Skeletal muscle tissue (tissue), 4 donors: ENCODE results near the gene PYGO2. TPM values are rescaled to one million over a fixed set of nuclear protein-coding genes. Genes with fewer than 3 reads are reported as not detected.
A peak's percentile ranks its signal among the peaks of the same experiment; 100 is the strongest.

Experiments used
- H3K27ac ChIP-seq: one replicate; pipeline ENCODE4 v1.7.0; 2013; ENCODE audit warnings: mild to moderate bottlenecking, low read depth, low read length, inconsistent platforms
- H3K27me3 ChIP-seq, 3 donors: one replicate each; pipeline ENCODE4 v1.7.0; 2013; ENCODE audit warnings: low read length in 3 of 3; ENCODE audit not compliant: control insufficient read depth in 3 of 3, insufficient read depth in 3 of 3
- H3K36me3 ChIP-seq, 3 donors: one replicate each; pipeline ENCODE4 v1.7.0; 2013; ENCODE audit warnings: low read length in 3 of 3; ENCODE audit not compliant: control insufficient read depth in 3 of 3, insufficient read depth in 3 of 3
- H3K4me1 ChIP-seq, 3 donors: one replicate each; pipeline ENCODE4 v1.7.0; 2013; ENCODE audit warnings: low read length in 3 of 3, mild to moderate bottlenecking in 3 of 3; ENCODE audit not compliant: control insufficient read depth in 3 of 3, insufficient read depth in 3 of 3
- H3K4me3 ChIP-seq, 3 donors: one replicate each; pipeline ENCODE4 v1.7.0; 2013; ENCODE audit warnings: low read length in 3 of 3
- H3K9ac ChIP-seq, 3 donors: one replicate each; pipeline ENCODE4 v1.7.0; 2013; ENCODE audit warnings: low read length in 3 of 3, mild to moderate bottlenecking in 3 of 3, moderate library complexity in 2 of 3, low read depth in 1 of 3
- H3K9me3 ChIP-seq, 3 donors: one replicate each; pipeline ENCODE4 v1.7.0; 2013; ENCODE audit warnings: low read length in 3 of 3; ENCODE audit not compliant: control insufficient read depth in 3 of 3
- total RNA-seq: library from RNA; depleted of rRNA; stranded (reverse); fragments of >200 nt; gene quantifications from one replicate; pipeline ENCODE4 v1.2.3, GENCODE V29; 2014
- donor health status: Osteomylitis.

Gene PYGO2
- total RNA-seq, 1 donor from 2014 or later: 16.2 TPM

DNA sequence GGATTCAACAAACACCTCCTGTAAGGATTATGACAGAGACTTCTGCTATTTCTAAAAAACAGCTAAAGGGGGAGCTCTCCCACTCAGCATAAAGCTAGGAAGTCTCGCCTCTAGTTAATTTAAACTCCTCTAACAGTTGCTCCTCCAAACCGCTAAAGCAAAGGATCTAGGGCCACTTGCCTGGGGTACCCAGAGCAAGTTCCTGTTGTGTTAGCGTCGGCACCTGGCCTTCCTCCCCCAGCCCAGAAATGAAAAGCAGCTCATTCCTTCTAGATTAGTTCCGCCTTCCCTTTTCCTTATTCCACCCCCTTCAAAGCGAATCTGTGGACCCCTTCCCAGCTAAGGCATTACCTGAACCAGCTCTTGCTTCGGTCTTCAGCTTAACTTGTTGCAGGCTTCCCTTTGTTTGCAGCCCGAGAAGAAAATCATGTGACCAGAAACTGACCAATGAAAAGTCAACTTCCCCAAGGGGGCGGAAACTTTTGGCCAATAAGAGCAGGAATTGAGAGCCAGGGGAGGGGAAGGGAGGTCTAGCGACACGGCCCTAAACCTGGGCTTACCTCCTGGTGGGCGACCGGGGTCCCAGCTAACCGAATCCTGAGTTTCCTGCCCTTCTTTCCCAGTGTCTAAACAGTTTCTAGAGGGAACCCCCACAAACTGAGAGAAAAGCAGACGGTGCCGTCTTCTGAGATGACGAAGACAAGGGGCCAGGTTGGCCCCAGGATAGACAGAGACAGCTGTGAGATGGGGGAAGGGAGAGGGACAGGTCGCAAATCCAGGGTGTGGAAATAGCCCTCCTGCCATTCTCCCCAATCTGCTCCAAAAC is 5.7 kb downstream of the PYGO2 start, which contains the start of gene PBXIP1:
Gene PBXIP1, minus strand, starts transcription at position 382 of the 826 bp plus-strand sequence. CDS start 2,378 bp downstream, outside the sequence.
- H3K4me1 ChIP-seq: peaks cover 70 to 88% (median 77%) of the 10 kb centered on the region in 3 donors
- H3K9me3 ChIP-seq: no peaks in the 10 kb centered on the region
- H3K4me3 ChIP-seq: peak within 1 kb of the TSS; percentile 79 to 95 (median 92)

DNA sequence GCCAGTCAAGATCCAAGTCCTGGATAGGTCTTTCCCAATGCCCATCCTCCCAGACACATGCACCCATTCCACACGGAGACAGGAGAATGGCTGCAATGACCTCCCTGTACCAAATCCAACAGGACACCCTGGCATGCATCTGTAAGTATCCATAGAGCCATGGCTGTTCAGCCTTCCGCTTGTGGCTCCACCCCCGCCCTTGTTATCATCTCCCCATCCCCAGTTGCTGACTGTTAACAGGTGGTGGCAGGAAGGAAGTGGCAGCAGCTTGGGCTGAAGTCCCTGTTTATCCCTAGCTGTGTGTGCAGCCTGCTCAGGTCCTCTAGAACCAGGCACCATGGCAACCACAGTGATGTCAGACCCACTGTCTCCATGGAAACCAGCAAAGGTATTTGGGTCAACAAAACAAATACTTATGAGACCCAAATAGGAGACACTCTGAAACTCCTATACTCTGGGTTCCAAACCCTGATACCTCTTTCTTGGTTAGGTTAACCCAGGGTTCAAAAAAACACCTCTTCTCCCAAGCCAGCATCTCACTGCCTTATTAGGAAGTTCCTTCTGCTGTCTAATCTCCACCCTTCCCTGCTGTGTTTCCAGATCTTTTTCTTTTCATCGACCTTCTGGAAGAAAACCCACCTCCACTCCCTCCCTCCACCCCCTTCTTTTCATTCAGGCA is 6.4 kb downstream of the PYGO2 start:
- Histone ChIP-seq H3K36me3 (peaks cover 25 to 43% (median 26%) of the 10 kb centered on the region in 3 donors), H3K4me3 (peak overlapping the region; percentile 79 to 95 (median 92)), H3K9me3 (no peaks in the 10 kb centered on the region), H3K27me3 (no peaks in the 10 kb centered on the region), H3K27ac (peak overlapping the region; percentile 90), H3K9ac (peak overlapping the region; percentile 78 to 98 (median 90)), H3K4me1 (peaks cover 64 to 83% (median 72%) of the 10 kb centered on the region in 3 donors)

More for the DNA sequence above, 5.7 kb downstream of the PYGO2 start, which contains the start of gene PBXIP1:
- Histone ChIP-seq H3K27ac (peak within 1 kb of the TSS; percentile 90), H3K9ac (peak within 1 kb of the TSS; percentile 78 to 98 (median 90)), H3K27me3 (no peaks in the 10 kb centered on the region), H3K36me3 (peaks cover 18 to 35% (median 19%) of the 10 kb centered on the region in 3 donors)

DNA sequence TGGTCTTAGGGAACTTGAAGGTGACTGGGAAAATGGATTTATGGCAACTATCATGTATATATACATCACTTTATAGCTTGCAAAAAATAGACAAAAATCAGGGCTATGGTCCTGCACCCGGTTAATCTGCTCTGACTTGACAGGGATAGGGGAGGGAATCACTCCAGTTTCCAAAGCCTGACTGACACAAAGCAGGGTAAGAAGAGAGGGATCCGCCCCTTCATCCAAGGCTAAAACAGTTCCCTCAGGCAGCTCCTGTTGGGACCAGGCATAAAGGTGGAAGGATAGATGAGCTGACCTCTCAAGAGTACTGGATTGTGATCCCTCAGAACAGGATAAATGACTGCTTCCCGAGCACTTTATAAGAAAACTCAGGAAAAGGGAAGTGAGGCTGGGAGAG is 7.0 kb downstream of the PYGO2 start:
- Histone ChIP-seq H3K27ac (peak overlapping the region; percentile 90), H3K9ac (peak overlapping the region; percentile 78 to 98 (median 90)), H3K9me3 (no peaks in the 10 kb centered on the region), H3K4me3 (peak overlapping the region; percentile 79 to 95 (median 92)), H3K4me1 (peaks cover 62 to 83% (median 72%) of the 10 kb centered on the region in 3 donors), H3K36me3 (peaks cover 22 to 41% (median 23%) of the 10 kb centered on the region in 3 donors), H3K27me3 (no peaks in the 10 kb centered on the region)

DNA sequence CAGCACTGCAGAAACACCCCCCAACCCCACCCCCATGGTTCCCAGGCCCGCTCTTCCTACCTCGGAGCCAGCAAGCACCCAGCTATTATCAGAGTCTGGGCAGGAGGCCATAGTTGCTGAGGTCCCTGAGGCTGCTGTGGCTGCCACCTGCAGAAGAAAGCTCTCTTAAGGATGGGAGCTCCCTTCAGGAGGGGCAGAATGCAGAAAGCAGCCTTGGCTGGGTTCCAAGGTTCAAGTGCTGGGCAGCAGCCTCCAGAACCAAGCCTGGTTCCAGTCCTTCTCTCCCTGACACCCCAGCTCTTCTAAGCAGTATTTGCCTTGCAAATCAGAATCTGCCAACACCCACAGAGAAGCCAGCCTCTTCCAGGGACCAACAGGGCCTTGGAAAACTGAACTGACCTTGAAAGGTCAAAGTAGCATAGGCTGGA is 8.0 kb downstream of the PYGO2 start:
- H3K9ac ChIP-seq: peak overlapping the region; percentile 55 to 61 (median 59)
- H3K4me1 ChIP-seq: peaks cover 59 to 75% (median 69%) of the 10 kb centered on the region in 3 donors
- no peaks in the 10 kb centered on the region for H3K9me3 ChIP-seq
- peak overlapping the region; percentile 21 for H3K27ac ChIP-seq
- peaks cover 15 to 35% (median 22%) of the 10 kb centered on the region in 3 donors for H3K36me3 ChIP-seq
- H3K4me3 ChIP-seq: peak overlapping the region; percentile 60 to 95 (median 79)
- no peaks in the 10 kb centered on the region for H3K27me3 ChIP-seq

DNA sequence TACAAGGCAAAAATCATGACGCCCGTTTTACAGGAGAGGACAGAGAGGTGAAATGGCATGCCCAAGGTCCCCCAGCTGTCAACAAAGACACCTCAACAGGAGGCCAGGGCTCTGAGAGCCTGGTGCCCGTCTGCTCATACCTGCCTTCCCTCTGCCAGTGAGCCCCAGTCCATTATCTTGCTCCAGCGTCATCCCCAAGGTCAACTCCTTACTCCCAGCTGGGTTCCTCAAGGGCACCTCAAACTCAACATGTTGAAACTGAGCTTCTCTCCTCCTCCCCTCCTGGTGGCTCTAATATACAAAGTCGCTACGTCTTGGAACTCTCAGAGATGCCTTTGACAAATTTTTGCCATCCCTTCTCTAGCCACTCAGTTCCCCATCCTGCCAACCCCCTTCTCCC is 8.9 kb downstream of the PYGO2 start:
- no peaks in the 10 kb centered on the region for H3K9me3 ChIP-seq
- peaks cover 23 to 36% (median 28%) of the 10 kb centered on the region in 3 donors for H3K36me3 ChIP-seq
- H3K27ac ChIP-seq: peak overlapping the region; percentile 21
- peak overlapping the region; percentile 4 to 61 (median 33) for H3K9ac ChIP-seq
- no peaks in the 10 kb centered on the region for H3K27me3 ChIP-seq
- peak overlapping the region; percentile 60 to 95 (median 79) for H3K4me3 ChIP-seq
- H3K4me1 ChIP-seq: peaks cover 56 to 70% (median 60%) of the 10 kb centered on the region in 3 donors

DNA sequence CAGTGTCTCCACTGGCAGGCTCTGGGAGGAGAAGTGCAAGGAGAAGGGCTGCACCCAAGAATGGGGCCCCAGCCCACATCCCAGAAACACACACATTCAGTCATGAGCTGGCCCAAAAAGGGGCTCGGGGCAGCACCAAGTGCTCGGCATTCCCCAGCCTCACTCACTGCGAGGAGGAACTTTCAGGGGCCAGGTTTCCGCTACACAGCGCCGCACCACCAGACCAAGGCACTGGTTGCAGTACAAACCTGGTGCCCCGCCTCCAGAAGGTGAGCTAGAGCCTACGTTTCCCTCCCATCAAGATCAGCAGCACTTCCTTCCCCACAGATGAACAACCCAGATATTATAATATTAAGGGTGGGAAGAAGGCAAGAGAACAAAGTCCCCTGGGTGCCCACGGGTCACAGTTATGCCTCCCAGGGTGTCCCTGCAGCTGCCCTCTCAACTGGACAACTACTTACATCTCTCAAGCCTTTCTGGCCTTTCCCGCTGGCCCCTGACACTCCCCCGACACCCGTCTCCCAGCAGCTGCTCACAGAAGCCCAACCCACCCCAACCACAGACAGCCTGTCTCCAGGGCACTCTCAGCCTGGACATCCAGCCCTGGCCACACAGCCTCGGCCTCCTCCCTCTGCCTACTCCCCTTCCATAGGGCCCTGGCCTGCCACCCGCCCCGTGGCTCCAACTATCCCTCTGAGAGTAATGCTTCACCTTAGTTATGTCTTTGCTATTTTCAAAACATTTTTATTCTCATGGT is 9.5 kb downstream of the PYGO2 start:
- Histone ChIP-seq H3K27ac (peak overlapping the region; percentile 5), H3K36me3 (peaks cover 28 to 41% (median 33%) of the 10 kb centered on the region in 3 donors), H3K4me1 (peaks cover 50 to 68% (median 54%) of the 10 kb centered on the region in 3 donors), H3K9me3 (no peaks in the 10 kb centered on the region), H3K9ac (peak overlapping the region in 2 of 3 donors; percentile 4 to 61), H3K27me3 (no peaks in the 10 kb centered on the region), H3K4me3 (peak overlapping the region in 2 of 3 donors; percentile 79 to 95)

DNA sequence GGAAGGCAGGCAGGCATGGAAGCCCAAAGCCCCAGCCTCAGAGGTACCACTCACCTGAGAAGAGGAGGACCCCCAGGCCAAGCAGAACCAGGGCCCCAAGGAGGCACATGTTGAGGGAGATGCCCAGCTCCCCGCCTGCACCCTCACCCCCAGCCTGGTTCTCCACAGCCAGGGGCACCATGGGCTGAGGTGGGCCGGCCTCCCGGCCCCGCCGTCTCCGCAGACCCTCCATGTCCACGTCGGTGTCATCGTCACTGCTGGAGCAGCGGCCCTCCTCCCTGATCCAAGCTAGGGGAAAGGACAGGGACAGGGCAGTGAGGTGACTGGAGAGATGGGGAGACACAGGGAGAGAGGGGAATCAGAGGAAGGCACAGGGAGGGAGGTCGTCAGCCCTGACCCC is 13.5 kb downstream of the PYGO2 start:
- Histone ChIP-seq H3K36me3 (peaks cover 47 to 62% (median 56%) of the 10 kb centered on the region in 3 donors), H3K9me3 (no peaks in the 10 kb centered on the region), H3K27ac (no peak overlapping the region), H3K9ac (no peak overlapping the region), H3K27me3 (no peaks in the 10 kb centered on the region), H3K4me3 (no peak overlapping the region), H3K4me1 (peaks cover 31 to 59% (median 32%) of the 10 kb centered on the region in 3 donors)

DNA sequence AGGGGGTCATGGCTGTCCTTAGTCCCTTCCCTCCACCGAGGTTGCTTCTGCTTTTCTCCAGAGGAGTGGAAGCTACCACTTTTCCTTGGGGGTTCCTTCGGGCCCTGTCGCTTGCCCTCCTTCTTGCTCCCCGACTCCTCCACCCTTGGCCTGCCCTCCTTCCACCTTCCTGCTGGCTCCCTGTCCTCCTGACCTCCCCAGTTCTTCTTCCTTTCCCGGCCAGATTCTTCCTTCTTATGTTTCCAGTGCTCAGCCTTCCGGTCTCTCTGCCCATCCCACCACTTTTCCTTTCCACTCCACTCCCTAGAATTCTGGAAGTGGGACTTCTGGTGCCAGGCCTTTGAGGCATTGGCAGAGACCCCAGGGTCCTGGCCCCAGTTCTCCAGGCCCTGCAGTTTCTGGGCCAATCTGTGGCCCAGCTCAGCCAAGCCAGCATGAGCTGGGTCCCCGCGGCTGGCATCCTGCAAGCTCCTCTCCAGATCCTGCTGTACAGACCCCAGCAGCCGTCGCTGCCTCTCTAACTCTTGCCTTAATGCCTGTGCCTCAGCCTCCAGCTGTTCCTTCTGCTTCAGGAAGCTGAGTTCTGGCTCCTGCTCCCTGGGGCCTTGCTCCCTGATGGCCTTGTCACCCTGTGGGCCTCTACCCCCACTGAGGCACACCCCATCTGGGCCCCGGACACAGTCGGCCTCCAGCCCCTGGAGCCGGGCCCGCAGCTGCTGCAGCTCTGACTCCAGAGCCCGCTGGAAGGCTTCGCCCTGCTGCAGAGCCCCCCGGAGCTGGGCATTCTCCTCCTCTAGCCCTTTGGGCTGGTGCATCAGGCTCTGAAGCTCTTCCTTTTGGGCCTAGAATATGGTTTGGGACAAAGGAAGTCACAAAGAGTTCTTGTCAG is 15.4 kb downstream of the PYGO2 start:
- Histone ChIP-seq H3K4me1 (peaks cover 20 to 55% (median 28%) of the 10 kb centered on the region in 3 donors), H3K36me3 (peaks cover 45 to 51% (median 50%) of the 10 kb centered on the region in 3 donors), H3K27me3 (no peaks in the 10 kb centered on the region), H3K9ac (peak overlapping the region in 1 of 3 donors; percentile 25), H3K9me3 (no peaks in the 10 kb centered on the region), H3K27ac (no peak overlapping the region), H3K4me3 (no peak overlapping the region)
